ENCODE results near the gene CMPK2.

Gene CMPK2

GRCh38 chr2:6855860-6856547 is 9.7 kb downstream of the CMPK2 start:
- DNase-seq = no peak
- Histone ChIP-seq H3K4me3 (ENCODE audit: low read depth, low read length) (no peak overlapping the region), H3K4me1 (no peaks in the 10 kb centered on the region), H3K27me3 (no peaks in the 10 kb centered on the region), H3K9me3 (no peaks in the 10 kb centered on the region; the same call in 1 of the 2 replicates), H3K36me3 (no peaks in the 10 kb centered on the region)
- TF ChIP-seq, protein P1, sequence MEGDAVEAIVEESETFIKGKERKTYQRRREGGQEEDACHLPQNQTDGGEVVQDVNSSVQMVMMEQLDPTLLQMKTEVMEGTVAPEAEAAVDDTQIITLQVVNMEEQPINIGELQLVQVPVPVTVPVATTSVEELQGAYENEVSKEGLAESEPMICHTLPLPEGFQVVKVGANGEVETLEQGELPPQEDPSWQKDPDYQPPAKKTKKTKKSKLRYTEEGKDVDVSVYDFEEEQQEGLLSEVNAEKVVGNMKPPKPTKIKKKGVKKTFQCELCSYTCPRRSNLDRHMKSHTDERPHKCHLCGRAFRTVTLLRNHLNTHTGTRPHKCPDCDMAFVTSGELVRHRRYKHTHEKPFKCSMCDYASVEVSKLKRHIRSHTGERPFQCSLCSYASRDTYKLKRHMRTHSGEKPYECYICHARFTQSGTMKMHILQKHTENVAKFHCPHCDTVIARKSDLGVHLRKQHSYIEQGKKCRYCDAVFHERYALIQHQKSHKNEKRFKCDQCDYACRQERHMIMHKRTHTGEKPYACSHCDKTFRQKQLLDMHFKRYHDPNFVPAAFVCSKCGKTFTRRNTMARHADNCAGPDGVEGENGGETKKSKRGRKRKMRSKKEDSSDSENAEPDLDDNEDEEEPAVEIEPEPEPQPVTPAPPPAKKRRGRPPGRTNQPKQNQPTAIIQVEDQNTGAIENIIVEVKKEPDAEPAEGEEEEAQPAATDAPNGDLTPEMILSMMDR (IDR thresholded peaks at IDR 0.05; ENCODE audit: low read depth, low read length) = no peak

- Histone ChIP-seq H3K9me3 (no peaks in the 10 kb centered on the region), H3K4me1 (no peaks in the 10 kb centered on the region), H3K4me3 (ENCODE audit: low read depth, low read length) (no peak overlapping the region), H3K36me3 (no peaks in the 10 kb centered on the region), H3K27me3 (no peaks in the 10 kb centered on the region)
- TF ChIP-seq, protein P1 (IDR thresholded peaks at IDR 0.05; ENCODE audit: low read depth, low read length) = no peak
- no peak for DNase-seq
Measured at GRCh38 chr2:6854416-6854815, 11.3 kb downstream of the CMPK2 start.

DNA sequence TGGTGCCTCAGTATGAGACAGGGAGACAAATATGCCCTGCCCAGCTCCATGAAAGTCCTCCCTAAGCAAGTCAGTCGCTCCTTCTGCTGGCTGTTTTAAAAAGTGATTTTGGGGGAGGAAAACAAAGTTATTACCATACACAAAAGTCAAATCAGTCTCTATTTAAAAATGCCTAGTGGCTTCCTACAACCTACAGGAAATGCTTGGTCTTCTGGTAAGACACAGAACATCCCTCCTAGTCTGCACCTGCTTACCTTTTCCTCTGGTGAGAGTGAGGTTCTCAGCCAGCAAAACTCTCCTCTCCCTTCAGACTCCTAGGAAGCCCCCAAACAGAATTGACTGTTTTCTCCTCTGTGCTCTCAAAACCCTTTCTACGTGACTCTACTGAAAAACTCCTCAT is 13.5 kb downstream of the CMPK2 start:
- TF ChIP-seq, protein P1 (IDR thresholded peaks at IDR 0.05; ENCODE audit: low read depth, low read length) = no peak

DNA sequence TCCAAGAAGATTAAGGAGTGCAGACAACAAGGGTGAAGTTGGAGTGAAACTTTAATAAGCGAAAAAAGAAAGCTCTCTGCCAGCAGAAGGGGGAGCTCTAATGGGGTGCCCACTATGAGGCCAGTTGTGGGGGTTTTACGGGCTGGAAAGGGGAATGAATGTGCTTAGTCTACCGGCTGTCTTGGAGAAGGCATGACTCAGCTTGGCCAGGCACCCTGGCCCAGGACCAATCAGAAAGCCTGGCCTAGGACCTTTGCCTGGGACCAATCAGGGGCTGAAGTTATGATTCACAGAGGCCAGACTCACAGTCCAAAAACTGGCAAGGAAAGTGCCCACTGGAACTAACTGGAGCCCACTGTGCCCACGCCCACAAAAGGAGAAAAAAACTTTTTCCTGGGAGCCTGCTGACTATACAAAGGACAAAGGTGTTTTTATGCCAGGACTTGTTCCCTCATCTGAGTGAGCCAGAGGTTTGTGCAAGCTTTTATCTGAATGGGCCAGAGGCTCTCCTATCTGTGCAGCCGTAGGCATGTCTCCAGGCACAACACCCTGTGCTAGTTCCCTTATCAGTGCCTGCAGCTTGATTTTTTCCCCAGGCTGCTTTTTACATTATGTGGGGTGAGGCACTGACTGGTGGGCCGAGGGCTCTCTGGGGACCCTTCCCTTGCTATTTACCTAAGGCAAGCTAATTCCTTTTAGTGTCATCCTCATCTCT is 18.6 kb downstream of the CMPK2 start:
- Histone ChIP-seq H3K4me3 (ENCODE audit: low read depth, low read length) (no peak overlapping the region), H3K27me3 (no peaks in the 10 kb centered on the region), H3K36me3 (no peaks in the 10 kb centered on the region), H3K4me1 (no peaks in the 10 kb centered on the region; the same call in 1 of the 2 replicates), H3K9me3 (peaks cover 6% of the 10 kb centered on the region)
- TF ChIP-seq, protein P1 (IDR thresholded peaks at IDR 0.05; ENCODE audit: low read depth, low read length) = no peak
- DNase-seq = peak; percentile 20

More for the DNA sequence above, 13.5 kb downstream of the CMPK2 start:
- Histone ChIP-seq H3K27me3 (no peaks in the 10 kb centered on the region), H3K36me3 (no peaks in the 10 kb centered on the region), H3K9me3 (no peaks in the 10 kb centered on the region), H3K4me1 (no peaks in the 10 kb centered on the region; the same call in 1 of the 2 replicates), H3K4me3 (ENCODE audit: low read depth, low read length) (no peak overlapping the region)
- no peak for DNase-seq

DNA sequence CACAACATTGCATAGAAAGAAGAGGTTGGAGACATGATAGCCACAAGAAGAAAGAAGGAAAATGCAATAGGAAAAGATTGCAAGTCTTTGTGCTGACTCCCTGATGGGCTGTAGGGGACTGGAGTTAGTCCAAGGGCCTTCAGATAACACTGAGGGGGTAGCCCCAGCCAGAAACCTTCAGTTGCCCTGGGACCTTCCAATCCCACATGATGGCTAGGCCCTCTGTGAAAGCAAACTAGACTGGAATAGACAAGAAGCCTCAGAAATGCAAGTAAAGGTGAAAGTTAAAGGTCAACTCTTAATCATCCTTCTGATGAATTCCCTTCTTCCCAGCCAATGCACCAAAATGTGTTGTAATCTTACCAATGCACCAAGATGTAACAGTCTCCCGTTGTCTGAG is 19.2 kb downstream of the CMPK2 start:
- DNase-seq = no peak
- H3K9me3 ChIP-seq = peaks cover 6% of the 10 kb centered on the region

More for the DNA sequence above, 19.2 kb downstream of the CMPK2 start:
- Histone ChIP-seq H3K4me1 (no peaks in the 10 kb centered on the region; the same call in 1 of the 2 replicates), H3K36me3 (no peaks in the 10 kb centered on the region), H3K4me3 (ENCODE audit: low read depth, low read length) (no peak overlapping the region), H3K27me3 (no peaks in the 10 kb centered on the region)
- TF ChIP-seq, protein P1 (IDR thresholded peaks at IDR 0.05; ENCODE audit: low read depth, low read length) = no peak
